ENCODE results near the gene HLCS. TPM values are rescaled to one million over a fixed set of nuclear protein-coding genes. Genes with fewer than 3 reads are reported as not detected.
A peak's percentile ranks its signal among the peaks of the same experiment; 100 is the strongest.

HLCS gene
- total RNA-seq, 1 donor from 2014 or later: 10.7 TPM

- no peak for DNase-seq (ENCODE audit: low spot score in 2 of 2)
- Histone ChIP-seq H3K27me3 (no peaks in the 10 kb centered on the region), H3K27ac (no peak overlapping the region), H3K9me3 (no peaks in the 10 kb centered on the region), H3K4me3 (no peak overlapping the region), H3K4me1 (no peaks in the 10 kb centered on the region), H3K36me3 (no peaks in the 10 kb centered on the region)
- intact Hi-C loops (cut with DNase I): no loop called here
- TF ChIP-seq CTCF (IDR thresholded peaks at IDR 0.05): no peak
Observed at GRCh38 chr21:36773995-36774394, 192.5 kb downstream of the HLCS start.

- H3K4me1 ChIP-seq: peaks cover 0 to 2% of the 10 kb centered on the region in 2 donors
- no peaks in the 10 kb centered on the region for H3K36me3 ChIP-seq
- TF ChIP-seq CTCF (IDR thresholded peaks at IDR 0.05): no peak
- intact Hi-C loops (cut with DNase I): no loop called here
- no peaks in the 10 kb centered on the region for H3K27me3 ChIP-seq
- no peaks in the 10 kb centered on the region for H3K9me3 ChIP-seq
- H3K27ac ChIP-seq: peak overlapping the region in 1 of 2 donors; percentile 51
- peak; percentile 40 to 83 for DNase-seq (ENCODE audit: low spot score in 2 of 2)
- H3K4me3 ChIP-seq: no peak overlapping the region
Observed at GRCh38 chr21:36773117-36773516, 193.4 kb downstream of the HLCS start.

- Histone ChIP-seq H3K4me3 (no peak overlapping the region), H3K27me3 (no peaks in the 10 kb centered on the region), H3K4me1 (peaks cover 0 to 2% of the 10 kb centered on the region in 2 donors), H3K9me3 (no peaks in the 10 kb centered on the region), H3K36me3 (peaks cover 0 to 3% of the 10 kb centered on the region in 2 donors), H3K27ac (no peak overlapping the region)
- intact Hi-C loops (cut with DNase I): no loop called here
- TF ChIP-seq CTCF (IDR thresholded peaks at IDR 0.05): no peak
- DNase-seq (ENCODE audit: low spot score in 2 of 2): no peak
Observed at GRCh38 chr21:36769051-36769839, 197.2 kb downstream of the HLCS start.

- no peaks in the 10 kb centered on the region for H3K27me3 ChIP-seq
- H3K4me3 ChIP-seq: no peak overlapping the region
- peaks cover 0 to 2% of the 10 kb centered on the region in 2 donors for H3K4me1 ChIP-seq
- no peaks in the 10 kb centered on the region for H3K9me3 ChIP-seq
- TF ChIP-seq CTCF (IDR thresholded peaks at IDR 0.05): no peak
- peaks cover 0 to 3% of the 10 kb centered on the region in 2 donors for H3K36me3 ChIP-seq
- no peak for DNase-seq (ENCODE audit: low spot score in 2 of 2)
- H3K27ac ChIP-seq: no peak overlapping the region
- intact Hi-C loops (cut with DNase I): no loop called here
Observed at GRCh38 chr21:36768496-36768895, 198.0 kb downstream of the HLCS start.

GRCh38 chr21:36767096-36767495, 199.4 kb downstream of the HLCS start:
- Histone ChIP-seq H3K4me3 (no peak overlapping the region), H3K27me3 (no peaks in the 10 kb centered on the region), H3K9me3 (no peaks in the 10 kb centered on the region), H3K27ac (no peak overlapping the region), H3K4me1 (peaks cover 0 to 2% of the 10 kb centered on the region in 2 donors), H3K36me3 (peaks cover 0 to 3% of the 10 kb centered on the region in 2 donors)
- no peak for TF ChIP-seq CTCF (IDR thresholded peaks at IDR 0.05)
- intact Hi-C loops (cut with DNase I): no loop called here
- DNase-seq (ENCODE audit: low spot score in 2 of 2): no peak

Measured in ascending aorta (tissue), 2 donors.